Measurements from ENCODE around the gene IL20RB.
A peak's percentile ranks its signal among the peaks of the same experiment; 100 is the strongest.

The IL20RB gene, protein sequence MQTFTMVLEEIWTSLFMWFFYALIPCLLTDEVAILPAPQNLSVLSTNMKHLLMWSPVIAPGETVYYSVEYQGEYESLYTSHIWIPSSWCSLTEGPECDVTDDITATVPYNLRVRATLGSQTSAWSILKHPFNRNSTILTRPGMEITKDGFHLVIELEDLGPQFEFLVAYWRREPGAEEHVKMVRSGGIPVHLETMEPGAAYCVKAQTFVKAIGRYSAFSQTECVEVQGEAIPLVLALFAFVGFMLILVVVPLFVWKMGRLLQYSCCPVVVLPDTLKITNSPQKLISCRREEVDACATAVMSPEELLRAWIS

DNA sequence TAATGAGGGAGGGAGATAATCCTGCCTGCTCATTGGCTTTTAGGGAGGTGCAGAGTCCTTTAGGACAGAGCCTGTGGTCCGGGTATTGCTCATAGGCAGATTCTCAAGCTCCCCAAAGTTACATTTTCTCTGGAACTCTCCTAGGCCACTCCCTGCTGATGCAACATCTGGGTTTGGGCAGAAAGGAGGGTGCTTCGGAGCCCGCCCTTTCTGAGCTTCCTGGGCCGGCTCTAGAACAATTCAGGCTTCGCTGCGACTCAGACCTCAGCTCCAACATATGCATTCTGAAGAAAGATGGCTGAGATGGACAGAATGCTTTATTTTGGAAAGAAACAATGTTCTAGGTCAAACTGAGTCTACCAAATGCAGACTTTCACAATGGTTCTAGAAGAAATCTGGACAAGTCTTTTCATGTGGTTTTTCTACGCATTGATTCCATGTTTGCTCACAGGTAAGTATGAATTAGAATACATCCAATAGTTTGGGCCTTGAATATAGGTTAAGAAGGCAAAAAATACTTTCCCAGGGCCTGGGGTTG lies at the start of gene IL20RB:
Gene IL20RB (plus strand): TSS at position 233 of the 538 bp plus-strand sequence. CDS start 131 bp downstream, at position 364.
- no peak for DNase-seq

DNA sequence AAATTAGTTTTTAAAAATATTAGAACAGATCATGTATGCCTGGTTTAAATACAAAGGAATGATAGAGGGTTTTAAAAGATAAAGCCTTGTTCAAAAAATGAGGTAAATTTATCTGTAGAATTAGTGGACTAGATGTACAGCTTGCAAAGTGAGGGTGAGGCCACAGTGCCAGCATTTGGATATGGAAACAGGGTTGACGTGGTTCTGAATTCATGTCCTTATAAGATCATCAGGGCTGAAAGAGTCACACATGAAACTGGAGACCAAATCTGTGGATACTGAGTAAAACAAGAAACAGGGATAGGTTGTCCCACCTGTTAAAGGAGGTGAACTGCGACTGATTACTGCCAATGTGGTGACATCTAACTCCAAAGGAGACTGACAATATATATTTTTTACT lies 49.5 kb upstream of the IL20RB start:
- DNase-seq: no peak

DNA sequence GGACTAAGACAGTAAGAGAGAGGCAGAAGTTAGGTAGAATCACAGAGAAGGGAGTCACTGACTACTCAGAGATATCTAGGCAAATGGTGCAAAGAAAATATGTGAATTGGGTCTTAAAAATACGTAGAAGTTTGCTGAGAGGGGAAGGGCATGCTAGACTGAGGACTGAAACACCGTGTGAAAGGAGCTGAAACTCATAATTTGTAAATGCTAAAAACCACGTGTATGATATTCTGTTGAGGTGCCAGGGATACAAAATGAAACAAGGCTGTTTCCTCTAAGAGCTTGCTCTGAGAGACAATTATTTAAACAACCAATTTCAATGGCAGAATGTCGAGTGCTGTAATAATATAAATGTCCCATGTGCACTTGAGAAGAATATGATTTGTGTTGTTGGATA lies 48.6 kb upstream of the IL20RB start:
- DNase-seq: no peak

DNA sequence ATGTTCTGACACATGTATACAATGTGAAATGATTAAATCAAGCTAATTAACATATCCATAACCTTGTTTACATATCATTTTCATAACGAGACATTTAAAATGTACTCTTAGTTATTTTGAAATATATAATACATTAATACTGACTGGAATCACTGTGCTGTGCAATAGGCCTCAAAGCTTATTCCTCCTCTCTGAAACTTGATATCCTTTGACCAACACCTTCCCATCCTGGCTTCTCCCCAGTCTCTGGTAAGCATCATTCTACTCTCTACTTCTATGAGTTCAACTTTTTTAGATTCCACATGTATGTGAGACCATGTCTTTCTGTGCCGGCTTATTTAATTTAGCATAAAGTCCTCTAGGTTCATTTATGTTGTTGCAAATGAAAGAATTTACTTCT lies 47.1 kb upstream of the IL20RB start:
- DNase-seq: no peak

DNA sequence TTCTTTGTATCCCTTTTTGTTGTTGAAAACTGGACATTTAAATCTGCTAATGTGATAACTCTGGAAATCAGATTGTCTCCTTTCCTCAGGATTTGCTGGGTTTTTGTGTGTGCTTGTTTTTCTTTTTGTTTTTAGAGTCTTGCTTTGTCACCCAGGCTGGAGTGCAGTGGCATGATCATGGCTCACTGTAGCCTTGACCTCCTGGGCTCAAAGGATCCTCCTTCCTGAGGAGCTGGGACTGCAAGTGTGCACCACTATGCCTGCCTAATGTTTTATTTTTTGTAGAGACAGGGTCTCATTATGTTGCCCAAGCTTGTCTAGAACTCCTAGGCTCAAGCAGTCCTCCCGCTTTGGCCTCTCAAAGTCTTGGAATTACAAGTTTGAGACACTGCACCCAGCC lies 44.6 kb upstream of the IL20RB start:
- DNase-seq: no peak

DNA sequence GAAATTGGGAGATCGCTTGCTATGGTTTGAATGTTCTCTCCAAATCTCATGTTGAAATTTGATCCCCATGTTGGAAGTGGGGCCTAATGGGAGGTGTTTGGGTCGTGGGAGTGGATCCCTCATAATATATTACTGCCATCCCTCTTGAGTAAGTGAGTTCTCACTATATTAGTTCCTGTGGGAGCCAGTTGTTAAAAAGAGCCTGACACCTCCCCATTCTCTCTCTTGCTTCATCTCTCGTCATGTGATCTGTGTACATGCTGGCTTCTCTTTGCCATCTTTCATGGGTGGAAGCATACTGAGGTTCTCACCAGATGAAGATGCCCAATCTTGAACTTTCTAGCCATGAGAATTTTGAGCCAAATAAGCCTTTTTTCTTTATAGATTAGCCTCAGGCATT lies 43.0 kb upstream of the IL20RB start:
- DNase-seq: no peak

DNA sequence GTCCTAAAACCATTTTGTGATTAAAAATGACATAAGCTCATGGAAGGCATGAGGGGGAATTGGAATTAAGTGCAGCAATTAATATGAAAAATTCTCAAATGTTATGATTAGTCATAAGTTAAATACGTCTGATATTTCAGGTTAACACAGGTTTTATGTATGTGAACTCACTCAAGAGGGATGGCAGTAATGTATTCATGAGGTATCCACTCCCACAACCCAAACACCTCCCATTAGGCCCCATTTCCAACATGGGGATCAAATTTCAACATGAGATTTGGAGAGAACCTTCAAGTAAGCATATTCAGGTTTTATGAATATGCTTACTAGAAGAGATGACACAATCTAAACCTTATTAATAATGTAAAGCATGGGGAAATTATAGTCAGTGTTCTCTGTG lies 41.6 kb upstream of the IL20RB start:
- DNase-seq: no peak

DNA sequence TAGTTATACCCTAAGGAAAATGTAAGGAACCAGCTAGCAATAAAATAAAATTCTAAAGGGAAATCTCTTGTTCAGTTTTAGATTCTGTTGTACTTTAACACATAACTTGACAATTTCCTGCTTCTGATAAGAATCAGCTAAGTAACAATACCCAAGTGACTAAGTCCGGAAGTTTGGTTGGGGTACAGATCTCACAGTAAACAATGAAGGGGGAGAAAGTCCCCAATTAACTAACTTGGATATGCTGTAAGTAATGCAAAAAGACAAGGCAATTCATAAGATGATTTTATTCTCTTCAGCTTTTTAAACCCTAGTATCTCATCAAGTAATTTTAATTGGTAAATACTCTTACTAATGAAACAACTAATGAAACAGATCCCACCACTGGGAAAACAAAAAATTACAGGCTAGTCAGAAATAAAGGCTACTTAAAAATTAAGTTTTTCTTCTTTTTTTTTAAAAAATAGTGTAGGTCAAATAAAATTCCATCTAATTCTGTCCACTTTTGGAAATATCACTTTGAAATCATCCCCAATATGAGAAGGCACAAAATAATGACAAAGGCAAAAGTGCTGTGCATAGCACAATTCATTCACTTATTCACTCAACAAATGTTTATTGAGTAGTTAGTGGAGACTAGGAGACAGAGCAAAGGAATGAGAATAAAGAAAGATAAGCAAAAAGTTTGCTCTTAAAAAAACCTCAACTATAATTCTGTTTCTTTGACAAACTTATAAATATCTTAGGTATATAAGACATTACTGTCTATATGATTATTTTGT lies 37.8 kb upstream of the IL20RB start:
- no peak for DNase-seq

DNA sequence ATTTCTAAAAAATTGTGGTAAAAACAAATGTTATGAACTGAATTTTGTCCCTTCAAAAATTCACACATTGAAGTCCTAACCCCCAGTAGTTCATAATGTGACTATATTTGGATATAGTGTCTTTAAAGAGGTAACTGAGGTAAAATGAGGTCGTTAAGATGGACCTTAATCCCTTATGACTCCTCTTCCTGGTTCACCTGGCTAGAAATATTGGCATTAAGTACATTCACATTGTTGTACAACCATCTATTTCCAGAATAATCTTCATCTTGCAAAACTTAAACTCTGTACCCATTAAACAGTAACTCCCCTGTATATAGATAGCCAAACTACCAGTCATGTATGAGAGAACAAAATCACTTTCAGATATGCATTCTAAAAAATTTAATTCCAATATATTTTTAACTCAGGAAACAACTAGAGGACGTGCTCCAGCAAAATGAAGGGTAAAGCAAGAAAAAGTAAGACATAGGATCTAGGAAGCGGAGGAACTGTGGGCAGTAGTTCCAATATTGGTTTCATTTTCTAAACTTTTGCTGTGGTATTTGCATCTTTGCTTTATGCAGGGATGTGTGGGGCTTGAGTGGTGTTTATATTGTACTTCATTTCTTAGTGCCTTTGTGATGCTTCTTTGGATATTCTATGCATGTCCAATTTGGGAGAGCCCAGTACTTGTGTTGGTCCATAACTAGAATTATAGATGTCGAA lies 36.7 kb upstream of the IL20RB start:
- DNase-seq: no peak

DNA sequence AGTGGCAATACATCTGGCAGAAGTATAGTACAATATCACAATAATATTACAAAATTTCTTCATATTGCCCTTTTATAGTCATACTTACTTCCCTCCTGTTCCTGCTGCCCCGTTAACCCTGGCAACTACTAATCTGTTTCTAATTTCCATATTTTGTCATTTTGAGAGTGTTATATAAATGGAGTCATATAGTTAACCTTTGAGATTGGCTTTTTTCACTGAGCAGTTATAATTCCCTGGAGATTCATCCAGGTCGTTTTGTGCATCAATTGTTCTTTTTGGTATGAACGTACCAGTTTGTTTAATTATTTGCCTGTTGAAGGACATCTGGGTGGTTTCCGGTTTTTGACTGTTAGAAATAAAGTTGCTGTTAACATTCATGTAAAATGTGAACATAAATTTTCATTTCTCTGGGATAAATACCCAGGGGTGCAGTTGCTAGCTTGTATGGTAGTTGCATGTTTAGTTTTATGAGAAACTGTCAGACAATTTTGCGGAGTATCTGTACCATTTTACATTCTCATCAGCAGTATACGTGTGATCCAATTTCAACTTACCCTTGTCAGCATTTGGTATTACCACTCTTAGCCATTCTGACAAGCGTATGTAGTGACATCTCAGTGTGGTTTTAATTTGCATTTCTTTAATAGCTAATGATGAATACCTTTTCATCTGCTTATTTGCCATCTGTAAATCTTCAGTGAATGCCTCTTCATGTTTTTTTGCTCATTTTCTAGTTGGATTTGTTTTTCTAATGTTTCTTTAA lies 32.2 kb upstream of the IL20RB start:
- no peak for DNase-seq

DNA sequence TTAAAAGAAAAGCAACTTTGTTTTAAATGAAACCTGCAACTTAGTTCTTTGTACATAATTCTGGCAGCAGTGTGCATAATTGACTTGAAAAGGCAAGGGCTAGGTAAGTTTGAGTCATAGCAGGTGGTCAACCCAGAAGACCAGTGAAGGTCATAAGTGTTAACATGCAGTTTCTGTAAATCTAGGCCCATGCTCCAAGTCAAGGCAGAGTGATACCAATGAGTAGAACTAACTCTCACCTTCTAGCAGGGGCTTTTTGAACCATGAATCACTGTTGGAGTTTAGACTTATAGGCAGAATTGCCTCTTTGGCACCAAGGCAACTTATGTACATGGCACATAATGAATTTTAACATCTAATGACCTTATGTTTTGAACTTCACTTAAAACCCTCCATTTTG lies 29.5 kb upstream of the IL20RB start:
- no peak for DNase-seq

DNA sequence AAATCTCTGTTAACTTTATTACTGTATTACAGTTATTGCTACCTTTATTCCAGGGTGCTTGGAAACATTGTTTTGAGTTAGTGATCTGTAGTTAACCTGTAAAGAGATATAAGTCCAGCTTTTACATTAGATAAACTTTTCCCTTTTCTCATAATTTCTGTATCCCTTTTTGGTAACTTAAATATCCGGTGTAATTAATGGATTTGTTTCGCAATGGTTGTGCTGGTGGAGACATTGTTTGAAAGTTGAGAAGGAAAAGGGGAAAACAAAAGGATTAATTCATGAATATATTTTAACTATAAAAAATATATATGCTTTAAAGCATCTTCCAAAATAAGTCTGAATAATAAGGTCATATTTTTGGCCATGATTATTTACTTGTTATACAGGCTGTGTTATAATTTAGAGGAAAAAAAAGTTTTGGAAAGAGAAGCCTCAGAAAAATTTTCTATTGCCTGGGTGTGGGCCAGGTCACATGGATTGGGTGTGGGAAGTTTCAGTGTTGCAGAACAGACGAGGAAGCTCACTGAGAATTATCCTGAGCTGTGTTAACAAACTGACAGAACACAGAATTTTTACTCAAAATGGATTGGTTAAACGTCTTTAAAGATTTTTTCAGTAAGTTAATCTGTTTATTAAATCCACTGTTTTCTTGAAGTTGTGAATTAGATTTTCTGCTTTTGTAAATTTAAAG lies 27.7 kb upstream of the IL20RB start:
- DNase-seq: peak in 9 of 56 donors; percentile 0 to 14 (median 5)

DNA sequence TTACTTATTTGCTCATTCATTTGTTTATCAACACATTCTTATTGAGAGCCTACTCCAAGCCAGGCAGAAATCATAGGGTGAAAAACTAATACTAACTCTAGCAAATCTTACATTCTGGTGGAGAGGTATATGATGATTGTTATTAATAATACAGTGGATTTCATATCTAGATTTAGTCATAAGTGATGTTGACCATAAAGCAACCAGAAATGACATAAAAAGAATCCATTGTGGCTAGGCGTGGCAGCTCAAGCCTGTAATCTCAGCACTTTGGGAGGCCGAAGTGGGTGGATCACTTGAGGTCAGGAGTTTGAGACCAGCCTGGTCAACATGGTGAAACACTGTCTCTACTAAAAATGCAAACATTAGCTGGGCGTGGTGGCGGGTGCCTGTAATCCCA lies 26.2 kb upstream of the IL20RB start:
- DNase-seq: no peak

DNA sequence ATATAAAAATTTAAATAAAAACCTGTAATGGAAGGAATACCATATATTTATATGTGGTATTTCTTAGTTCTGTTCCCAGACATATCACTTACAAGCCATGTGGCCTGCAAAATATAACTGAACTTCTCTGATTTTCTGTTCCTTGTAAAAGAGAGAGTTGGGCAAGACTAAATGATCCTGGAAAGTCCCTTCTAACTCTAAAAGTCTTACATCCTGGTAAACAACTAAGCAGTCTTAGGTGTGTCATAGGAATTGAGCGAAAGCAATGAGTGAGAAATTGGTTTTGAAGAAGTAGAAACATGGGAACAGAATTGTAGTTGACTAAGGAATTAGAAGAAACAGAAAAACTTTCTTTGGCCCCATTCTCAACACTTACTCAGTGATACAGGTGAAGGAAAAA lies 25.3 kb upstream of the IL20RB start:
- DNase-seq: no peak

DNA sequence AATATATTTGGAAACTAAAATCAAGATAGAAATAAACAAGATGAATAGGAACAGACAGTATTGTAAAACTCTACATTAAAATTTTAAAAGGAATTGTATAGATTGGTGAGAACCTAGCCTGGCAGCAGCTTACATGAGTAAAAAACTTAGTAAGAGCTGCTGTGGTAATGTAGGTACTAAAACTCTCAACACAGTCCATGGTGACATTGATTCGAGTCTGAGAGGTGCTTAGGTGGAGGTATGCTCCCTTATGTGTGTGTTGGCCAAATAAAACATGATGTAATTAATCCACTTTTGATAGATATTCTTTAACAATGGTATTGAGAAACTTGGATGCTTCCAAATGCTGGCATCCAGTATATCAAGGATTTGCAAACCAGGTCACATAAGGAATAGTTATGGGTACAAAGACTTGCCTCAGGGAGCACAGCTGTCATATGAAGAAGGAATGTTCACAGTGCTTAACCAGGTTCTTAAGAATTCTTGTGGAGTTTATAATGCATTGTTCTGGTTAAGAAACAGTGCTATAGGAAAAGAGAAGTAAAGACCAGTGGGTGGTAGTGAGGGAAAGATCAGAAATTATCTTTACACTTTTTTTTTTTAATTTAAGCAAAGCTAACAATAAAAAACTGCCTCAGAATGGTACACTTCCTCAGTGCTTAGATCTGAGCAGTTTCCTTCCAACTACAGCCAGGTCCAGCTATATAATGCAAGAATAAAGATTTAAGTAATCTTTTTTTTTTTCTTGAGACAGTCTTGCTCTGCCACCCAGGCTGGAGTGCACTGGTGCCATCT lies 24.6 kb upstream of the IL20RB start:
- no peak for DNase-seq

DNA sequence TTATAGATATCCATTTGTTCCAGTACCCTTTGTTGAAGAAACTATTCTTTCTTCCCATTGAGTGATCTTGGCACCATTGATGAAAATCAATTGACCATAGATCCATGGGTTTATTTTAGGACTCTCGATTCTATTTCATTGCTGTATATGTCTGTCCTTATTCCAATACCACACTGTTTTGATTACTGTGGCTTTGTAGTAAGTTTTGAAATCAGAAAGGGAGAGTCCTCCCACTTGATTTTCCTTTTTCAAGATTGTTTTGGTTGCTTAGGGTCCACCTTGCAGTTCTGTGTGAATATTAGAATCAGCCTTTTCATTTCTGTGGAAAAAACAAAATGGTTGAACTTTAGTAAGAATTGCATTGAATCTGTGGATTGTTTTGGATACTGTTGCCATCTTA lies 20.6 kb upstream of the IL20RB start:
- no peak for DNase-seq

DNA sequence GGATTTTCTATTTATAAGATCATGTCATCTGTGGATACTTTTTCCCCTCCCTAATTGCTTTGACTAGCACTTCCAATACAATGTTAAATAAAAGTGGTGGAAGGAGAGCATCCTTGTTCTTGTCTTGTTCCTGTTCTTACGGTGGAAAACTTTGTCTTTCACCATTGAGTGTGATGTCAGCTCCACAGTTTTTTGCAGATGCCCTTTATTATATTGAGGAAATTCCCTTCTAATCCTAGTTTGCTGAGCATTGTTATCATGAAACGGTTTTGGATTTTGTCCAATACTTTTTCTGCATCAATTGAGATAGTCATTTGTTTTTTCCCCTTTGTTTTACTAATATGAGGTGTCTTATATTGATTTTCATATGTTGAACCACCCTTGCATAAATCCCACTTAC lies 19.9 kb upstream of the IL20RB start:
- DNase-seq: no peak

DNA sequence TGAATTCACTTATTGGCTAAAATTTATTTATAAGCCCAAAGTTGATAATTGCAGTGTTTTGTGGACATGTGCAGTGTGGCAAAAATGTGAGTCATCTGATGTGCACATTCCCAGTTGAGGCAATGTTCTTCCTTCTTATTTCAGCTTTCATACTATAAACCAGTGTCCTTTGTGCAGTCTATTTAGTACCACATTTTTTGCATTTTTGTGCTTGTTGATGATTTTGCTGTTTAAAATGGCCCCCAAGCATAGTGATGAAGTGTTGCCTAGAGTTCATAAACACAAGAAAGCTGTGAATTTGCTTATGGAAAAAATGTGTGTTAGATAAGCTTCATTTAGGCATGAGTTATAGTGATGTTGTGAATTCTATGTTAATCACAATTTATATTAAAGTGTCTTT lies 19.4 kb upstream of the IL20RB start:
- no peak for DNase-seq

DNA sequence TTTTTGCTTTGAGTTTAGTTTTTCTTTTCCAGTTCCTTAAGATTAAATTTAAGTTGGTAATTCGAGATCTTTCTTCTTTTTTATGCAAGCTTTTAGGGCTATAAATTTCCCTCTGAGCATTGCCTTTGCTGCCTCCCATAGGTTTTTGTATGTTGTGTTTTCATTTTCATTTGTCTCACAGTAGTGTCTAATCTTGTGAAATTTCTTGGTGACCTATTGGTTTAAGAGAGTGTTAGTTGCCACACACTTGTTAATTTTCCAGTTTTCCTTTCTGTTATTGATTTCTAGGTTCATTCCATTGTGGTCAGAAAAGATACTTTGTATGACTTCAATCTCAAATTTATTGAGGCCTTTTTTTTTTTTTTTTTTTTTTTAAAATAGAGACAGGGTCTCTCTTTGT lies 18.3 kb upstream of the IL20RB start:
- no peak for DNase-seq

DNA sequence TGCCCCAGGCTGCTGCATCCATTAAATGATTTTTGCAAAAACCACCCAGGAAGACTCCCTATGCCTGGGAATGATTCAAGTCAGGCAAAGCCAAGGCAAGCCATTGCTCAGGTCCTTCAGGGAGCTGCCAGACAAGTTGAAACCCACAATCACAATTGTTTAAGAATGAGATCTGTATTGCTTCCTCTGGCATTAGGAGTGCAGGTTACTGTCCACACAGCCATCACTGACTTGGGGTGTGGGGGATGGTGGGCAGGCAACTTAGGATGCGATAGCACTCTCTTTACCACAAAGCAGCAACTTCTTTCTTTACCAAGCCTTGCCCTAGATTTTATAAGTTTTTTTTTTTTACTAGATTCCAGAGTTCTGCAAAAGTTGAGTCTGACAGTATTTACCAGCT lies 15.0 kb upstream of the IL20RB start:
- no peak for DNase-seq
